ENCODE measurements around the gene SPOCK3.

DNA sequence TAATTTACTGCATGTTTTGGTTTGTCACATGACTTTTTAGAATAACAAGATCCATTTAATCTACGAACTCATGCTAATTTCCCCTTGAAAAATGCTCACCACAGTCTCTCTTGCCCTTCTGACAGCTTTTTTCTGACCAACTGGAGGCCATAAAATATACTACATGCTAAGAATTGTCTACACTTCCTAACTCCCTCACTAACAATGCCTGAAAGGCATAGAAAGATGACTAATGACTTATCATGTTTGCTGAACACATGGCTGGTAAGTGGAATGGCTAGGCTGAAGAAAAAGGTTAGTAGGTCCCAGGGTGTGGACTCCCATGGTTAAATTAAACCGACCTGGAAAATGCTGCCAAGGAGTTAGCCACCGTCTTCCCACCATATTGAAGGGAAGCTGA, 309.9 kb downstream of the SPOCK3 start:
- TF ChIP-seq EZH2 (IDR thresholded peaks at IDR 0.05; ENCODE audit: borderline replicate concordance, low read length), result no peak
- TF ChIP-seq, protein P1, sequence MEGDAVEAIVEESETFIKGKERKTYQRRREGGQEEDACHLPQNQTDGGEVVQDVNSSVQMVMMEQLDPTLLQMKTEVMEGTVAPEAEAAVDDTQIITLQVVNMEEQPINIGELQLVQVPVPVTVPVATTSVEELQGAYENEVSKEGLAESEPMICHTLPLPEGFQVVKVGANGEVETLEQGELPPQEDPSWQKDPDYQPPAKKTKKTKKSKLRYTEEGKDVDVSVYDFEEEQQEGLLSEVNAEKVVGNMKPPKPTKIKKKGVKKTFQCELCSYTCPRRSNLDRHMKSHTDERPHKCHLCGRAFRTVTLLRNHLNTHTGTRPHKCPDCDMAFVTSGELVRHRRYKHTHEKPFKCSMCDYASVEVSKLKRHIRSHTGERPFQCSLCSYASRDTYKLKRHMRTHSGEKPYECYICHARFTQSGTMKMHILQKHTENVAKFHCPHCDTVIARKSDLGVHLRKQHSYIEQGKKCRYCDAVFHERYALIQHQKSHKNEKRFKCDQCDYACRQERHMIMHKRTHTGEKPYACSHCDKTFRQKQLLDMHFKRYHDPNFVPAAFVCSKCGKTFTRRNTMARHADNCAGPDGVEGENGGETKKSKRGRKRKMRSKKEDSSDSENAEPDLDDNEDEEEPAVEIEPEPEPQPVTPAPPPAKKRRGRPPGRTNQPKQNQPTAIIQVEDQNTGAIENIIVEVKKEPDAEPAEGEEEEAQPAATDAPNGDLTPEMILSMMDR (IDR thresholded peaks at IDR 0.05; ENCODE audit: low read length), result no peak

Data from OCI-LY1 (cell line).